ENCODE measurements around the gene SPI1. TPM values are rescaled to one million over a fixed set of nuclear protein-coding genes. Genes with fewer than 3 reads are reported as not detected.

Gene SPI1
- total RNA-seq, 2 experiments from 2014 or later: 4.9 to 5.9 TPM

GRCh38 chr11:47387944-47388696 lies 9.8 kb upstream of the SPI1 start:
- Mint-ChIP-seq H3K9me3 (no peaks in the 10 kb centered on the region), H3K27me3 (no peaks in the 10 kb centered on the region), H3K36me3 (ENCODE audit: low read depth) (no peaks in the 10 kb centered on the region), H3K4me1 (ENCODE audit: low read depth) (peaks cover 25% of the 10 kb centered on the region), H3K4me3 (no peak overlapping the region), H3K27ac (no peak overlapping the region)
- TF ChIP-seq CTCF (IDR thresholded peaks at IDR 0.05): no peak
- Histone ChIP-seq H3K27ac (ENCODE audit: low read depth in 1 of 2, low read length in 2 of 2) (no peak overlapping the region), H3K36me3 (ENCODE audit: insufficient read depth, low read length) (no peaks in the 10 kb centered on the region), H3K4me3 (ENCODE audit: low read length) (no peak overlapping the region), H3K4me1 (ENCODE audit: insufficient read depth, low read length) (peaks cover 42% of the 10 kb centered on the region), H3K27me3 (ENCODE audit: control insufficient read depth in 1 of 2, insufficient read depth in 2 of 2, low read length in 2 of 2) (no peaks in the 10 kb centered on the region), H3K9me3 (ENCODE audit: control insufficient read depth in 1 of 2, insufficient read depth in 1 of 2, low read length in 2 of 2) (no peaks in the 10 kb centered on the region)
- POLR2A ChIA-PET: interaction anchor here (1.1 kb wide), 1 partner anchor 12 kb away, joined by 4 read pairs; no protein-coding TSS in a partner anchor
- ATAC-seq (ENCODE audit: poor library complexity) (no peak), DNase-seq (peak in 1 of 14 experiments; percentile 38)
- intact Hi-C loops (cut with DNase I, micrococcal nuclease): no loop called here
- CTCF ChIA-PET: no interaction called here

- Histone ChIP-seq H3K4me3 (ENCODE audit: low read length) (no peak overlapping the region), H3K36me3 (ENCODE audit: insufficient read depth, low read length) (no peaks in the 10 kb centered on the region), H3K27ac (ENCODE audit: low read depth in 1 of 2, low read length in 2 of 2) (no peak overlapping the region), H3K9me3 (ENCODE audit: control insufficient read depth in 1 of 2, insufficient read depth in 1 of 2, low read length in 2 of 2) (no peaks in the 10 kb centered on the region), H3K27me3 (ENCODE audit: control insufficient read depth in 1 of 2, insufficient read depth in 2 of 2, low read length in 2 of 2) (no peaks in the 10 kb centered on the region), H3K4me1 (ENCODE audit: insufficient read depth, low read length) (peaks cover 10% of the 10 kb centered on the region)
- Mint-ChIP-seq H3K9me3 (no peaks in the 10 kb centered on the region), H3K4me3 (no peak overlapping the region), H3K27ac (no peak overlapping the region), H3K27me3 (no peaks in the 10 kb centered on the region), H3K4me1 (ENCODE audit: low read depth) (peaks cover 7% of the 10 kb centered on the region), H3K36me3 (ENCODE audit: low read depth) (no peaks in the 10 kb centered on the region)
- POLR2A ChIA-PET: no interaction called here
- CTCF ChIA-PET: no interaction called here
- DNase-seq: no peak
- intact Hi-C loops (cut with DNase I, micrococcal nuclease): no loop called here
- no peak for ATAC-seq (ENCODE audit: poor library complexity)
- no peak for TF ChIP-seq CTCF (IDR thresholded peaks at IDR 0.05)
Observed at GRCh38 chr11:47384498-47384897, 6.2 kb upstream of the SPI1 start.

GRCh38 chr11:47383071-47383470 lies 4.7 kb upstream of the SPI1 start:
- no peak overlapping the region for H3K27ac ChIP-seq (ENCODE audit: low read depth in 1 of 2, low read length in 2 of 2)
- H3K9me3 Mint-ChIP-seq: no peaks in the 10 kb centered on the region
- no peaks in the 10 kb centered on the region for H3K27me3 ChIP-seq (ENCODE audit: control insufficient read depth in 1 of 2, insufficient read depth in 2 of 2, low read length in 2 of 2)
- H3K36me3 ChIP-seq (ENCODE audit: insufficient read depth, low read length): no peaks in the 10 kb centered on the region
- H3K27me3 Mint-ChIP-seq: no peaks in the 10 kb centered on the region
- H3K4me1 Mint-ChIP-seq (ENCODE audit: low read depth): no peaks in the 10 kb centered on the region
- intact Hi-C loops (cut with DNase I, micrococcal nuclease): no loop called here
- ChIA-PET CTCF (no interaction called here), POLR2A (no interaction called here)
- no peak for TF ChIP-seq CTCF (IDR thresholded peaks at IDR 0.05)
- H3K9me3 ChIP-seq (ENCODE audit: control insufficient read depth in 1 of 2, insufficient read depth in 1 of 2, low read length in 2 of 2): no peaks in the 10 kb centered on the region
- no peak for DNase-seq
- no peak overlapping the region for H3K27ac Mint-ChIP-seq
- H3K4me3 ChIP-seq (ENCODE audit: low read length): no peak overlapping the region
- ATAC-seq (ENCODE audit: poor library complexity): no peak
- H3K4me1 ChIP-seq (ENCODE audit: insufficient read depth, low read length): peaks cover 3% of the 10 kb centered on the region
- H3K4me3 Mint-ChIP-seq: no peak overlapping the region
- H3K36me3 Mint-ChIP-seq (ENCODE audit: low read depth): no peaks in the 10 kb centered on the region

Data from CD4-positive, alpha-beta T cell (primary cell).